H9 (cell line): ENCODE results near the gene PRKCG. TPM values are rescaled to one million over a fixed set of nuclear protein-coding genes. Genes with fewer than 3 reads are reported as not detected.

Experiments
- DNase-seq: peaks from one replicate; pipeline ENCODE4 v3.0.0-alpha.2; 2017
- H2AFZ ChIP-seq: one replicate; pipeline ENCODE4 v1.6.1; 2013; ENCODE audit warnings: mild to moderate bottlenecking, low read length, control low read depth, moderate library complexity
- H2AK5ac ChIP-seq: 2 replicates; pipeline ENCODE4 v1.6.1; 2013; ENCODE audit warnings: low read length, control low read depth, mixed read lengths; ENCODE audit not compliant: insufficient read length
- H2BK120ac ChIP-seq: one replicate; pipeline ENCODE4 v1.6.1; 2013; ENCODE audit warnings: low read depth, mild to moderate bottlenecking, low read length, control low read depth, inconsistent platforms; ENCODE audit not compliant: poor library complexity, severe bottlenecking
- H2BK12ac ChIP-seq: 2 replicates; pipeline ENCODE4 v1.6.1; 2013; ENCODE audit warnings: low read length, control low read depth, mixed read lengths, low read depth; ENCODE audit not compliant: insufficient read length
- H2BK15ac ChIP-seq: 2 replicates; pipeline ENCODE4 v1.6.1; 2013; ENCODE audit warnings: low read depth, low read length, control low read depth
- H2BK20ac ChIP-seq: one replicate; pipeline ENCODE4 v1.6.1; 2013; ENCODE audit warnings: low read depth, mild to moderate bottlenecking, low read length, control low read depth, inconsistent platforms; ENCODE audit not compliant: poor library complexity, severe bottlenecking
- H2BK5ac ChIP-seq: 2 replicates; pipeline ENCODE4 v1.6.1; 2013; ENCODE audit warnings: low read length, control low read depth, mixed read lengths; ENCODE audit not compliant: insufficient read length
- H3K14ac ChIP-seq: 2 replicates; pipeline ENCODE4 v1.6.1; 2013; ENCODE audit warnings: low read length, control low read depth; ENCODE audit not compliant: insufficient read depth
- H3K18ac ChIP-seq: 2 replicates; pipeline ENCODE4 v1.6.1; 2013; ENCODE audit warnings: low read depth, mild to moderate bottlenecking, mixed read lengths, low read length, control low read depth; ENCODE audit not compliant: insufficient read length
- H3K23ac ChIP-seq: 2 replicates; pipeline ENCODE4 v1.6.1; 2013; ENCODE audit warnings: low read length, control low read depth, mixed read lengths, low read depth; ENCODE audit not compliant: insufficient read length
- H3K23me2 ChIP-seq: 2 replicates; pipeline ENCODE4 v1.6.1; 2013; ENCODE audit warnings: low read depth, mild to moderate bottlenecking, mixed read lengths, low read length, control low read depth; ENCODE audit not compliant: insufficient read length, poor library complexity, severe bottlenecking
- H3K27ac ChIP-seq: 2 replicates; pipeline ENCODE4 v1.5.1; 2013; ENCODE audit warnings: low read length, control low read depth, mixed read lengths, low read depth; ENCODE audit not compliant: insufficient read length
- H3K27me3 ChIP-seq: 2 replicates; pipeline ENCODE4 v1.6.1; 2013; ENCODE audit warnings: low read length, control low read depth, inconsistent platforms; ENCODE audit not compliant: insufficient read depth
- H3K4ac ChIP-seq: 2 replicates; pipeline ENCODE4 v1.6.1; 2013; ENCODE audit warnings: low read depth, mild to moderate bottlenecking, control low read depth, inconsistent platforms, low read length, moderate library complexity
- H3K4me1 ChIP-seq: 2 replicates; pipeline ENCODE4 v1.6.1; 2013; ENCODE audit warnings: low read length, control low read depth, inconsistent platforms; ENCODE audit not compliant: insufficient read depth
- H3K4me2 ChIP-seq: 2 replicates; pipeline ENCODE4 v1.6.1; 2013; ENCODE audit warnings: low read length, control low read depth, mixed read lengths; ENCODE audit not compliant: insufficient read length, insufficient read depth
- H3K56ac ChIP-seq: 2 replicates; pipeline ENCODE4 v1.6.1; 2013; ENCODE audit warnings: low read depth, mild to moderate bottlenecking, mixed read lengths, low read length, control low read depth; ENCODE audit not compliant: insufficient read length
- H3K79me1 ChIP-seq: 2 replicates; pipeline ENCODE4 v1.6.1; 2013; ENCODE audit warnings: low read depth, mild to moderate bottlenecking, moderate library complexity, low read length, control low read depth, inconsistent platforms; ENCODE audit not compliant: insufficient read depth, poor library complexity, severe bottlenecking
- H3K79me2 ChIP-seq: 2 replicates; pipeline ENCODE4 v1.6.1; 2013; ENCODE audit warnings: low read length, control low read depth, inconsistent platforms; ENCODE audit not compliant: insufficient read depth
- H3K9ac ChIP-seq: 2 replicates; pipeline ENCODE4 v1.6.1; 2013; ENCODE audit warnings: low read length, control low read depth, mixed read lengths; ENCODE audit not compliant: insufficient read length; ENCODE audit errors: extremely low read depth
- H3K9me3 ChIP-seq: one replicate; pipeline ENCODE4 v1.6.1; 2013; ENCODE audit warnings: low read depth, low read length, inconsistent platforms; ENCODE audit not compliant: control insufficient read depth
- H3T11ph ChIP-seq: one replicate; pipeline ENCODE4 v1.6.1; 2013; ENCODE audit warnings: mild to moderate bottlenecking, low read length, control low read depth, inconsistent platforms
- H4K20me1 ChIP-seq: one replicate; pipeline ENCODE4 v1.6.1; 2013; ENCODE audit not compliant: control insufficient read depth, insufficient read length, insufficient read depth
- H4K5ac ChIP-seq: 2 replicates; pipeline ENCODE4 v1.6.1; 2013; ENCODE audit warnings: low read depth, mild to moderate bottlenecking, mixed read lengths, low read length, control low read depth; ENCODE audit not compliant: insufficient read length
- H4K8ac ChIP-seq: replicated peaks from 2 replicates; pipeline ENCODE4 v1.6.1; 2013; ENCODE audit warnings: low read length, control low read depth, mixed read lengths, low read depth; ENCODE audit not compliant: insufficient read length
- H4K91ac ChIP-seq: 2 replicates; pipeline ENCODE4 v1.6.1; 2013; ENCODE audit warnings: low read depth, mild to moderate bottlenecking, moderate library complexity, mixed read lengths, low read length, control low read depth; ENCODE audit not compliant: insufficient read length
- H3K27ac Mint-ChIP-seq, 3 experiments: 2 replicates in 2 of 3; 3 replicates in 1 of 3; pipeline ENCODE4 v1.8.0; 2020 to 2021; ENCODE audit warnings: mixed read lengths in 3 of 3, mild to moderate bottlenecking in 1 of 3, moderate library complexity in 1 of 3
- H3K27me3 Mint-ChIP-seq: 2 replicates; pipeline ENCODE4 v1.8.0; 2021; ENCODE audit warnings: low read depth, mild to moderate bottlenecking, moderate library complexity, mixed read lengths
- H3K36me3 Mint-ChIP-seq, 3 experiments: 2 replicates in 2 of 3; 3 replicates in 1 of 3; pipeline ENCODE4 v1.8.0; 2020 to 2021; ENCODE audit warnings: low read depth in 3 of 3, mixed read lengths in 3 of 3; ENCODE audit not compliant: insufficient read depth in 1 of 3
- H3K4me1 Mint-ChIP-seq, 2 experiments: 2 replicates each; pipeline ENCODE4 v1.8.0; 2020; ENCODE audit warnings: mixed read lengths in 2 of 2
- H3K4me3 Mint-ChIP-seq, 2 experiments: 2 replicates in 1 of 2; 3 replicates in 1 of 2; pipeline ENCODE4 v1.8.0; 2020 to 2021; ENCODE audit warnings: mild to moderate bottlenecking in 2 of 2, mixed read lengths in 2 of 2, moderate library complexity in 1 of 2
- H3K9me3 Mint-ChIP-seq, 2 experiments: 2 replicates in 1 of 2; 3 replicates in 1 of 2; pipeline ENCODE4 v1.8.0; 2020; ENCODE audit warnings: mild to moderate bottlenecking in 2 of 2, mixed read lengths in 2 of 2, moderate library complexity in 1 of 2
- CTCF ChIP-seq: fragments of 200-600 bp; sonication (generic); conservative IDR thresholded peaks from 3 replicates; pipeline ENCODE4 v1.8.0; 2021; ENCODE audit warnings: antibody characterized with exemption, mild to moderate bottlenecking
- WGBS: extraction: QIAGEN DNeasy Blood & Tissue Kit; methylation state at CpG from one replicate; pipeline ENCODE4 v1.1.7; 2013; ENCODE audit warnings: missing lambda C conversion rate, low lambda C conversion rate, mixed read lengths; ENCODE audit not compliant: insufficient read length; ENCODE audit errors: extremely low coverage; 5-methylcytosine and 5-hydroxymethylcytosine counted together
- total RNA-seq: library from RNA; stranded (reverse); gene quantifications from 2 replicates; pipeline ENCODE4 v1.2.1, GENCODE V29; 2021

Gene PRKCG
- total RNA-seq, 1 experiment from 2014 or later, result 8.8 TPM

GRCh38 chr19:53865918-53866864 is 15.8 kb upstream of the PRKCG start:
- Histone ChIP-seq H2BK15ac (no peak overlapping the region), H3K79me1 (no peaks in the 10 kb centered on the region), H2AK5ac (peak overlapping the region; percentile 18), H3K79me2 (peaks cover 2% of the 10 kb centered on the region; the same call in 1 of the 2 replicates), H3K18ac (peak overlapping the region; percentile 99), H3K23me2 (peaks cover 15% of the 10 kb centered on the region), H4K5ac (no peak overlapping the region), H3K27me3 (no peaks in the 10 kb centered on the region), H2BK120ac (peak overlapping the region; percentile 99), H3T11ph (no peak overlapping the region), H3K4me1 (peaks cover 2% of the 10 kb centered on the region; the same call in 1 of the 2 replicates), H2BK12ac (no peak overlapping the region), H4K91ac (peak overlapping the region; percentile 91), H3K23ac (no peak overlapping the region), H3K4ac (peak overlapping the region; percentile 93; the same call in 1 of the 2 replicates), H3K9me3 (no peaks in the 10 kb centered on the region), H3K27ac (peak overlapping the region; percentile 96), H4K20me1 (no peaks in the 10 kb centered on the region), H3K56ac (no peak overlapping the region), H2BK20ac (no peak overlapping the region), H2BK5ac (peak overlapping the region; percentile 77), H3K4me2 (peak overlapping the region; percentile 63), H3K14ac (peak overlapping the region; percentile 99), H2AFZ (no peak overlapping the region), H4K8ac (no peak overlapping the region), H3K9ac (peak overlapping the region; percentile 86)
- WGBS, result no CpG with 5 or more reads among the region's 50 CpGs
- Mint-ChIP-seq H3K27ac (peak overlapping the region; percentile 99 to 100 (median 100)), H3K9me3 (no peaks in the 10 kb centered on the region), H3K4me1 (peaks cover 21 to 29% of the 10 kb centered on the region in 2 experiments), H3K36me3 (peaks cover 7 to 9% (median 8%) of the 10 kb centered on the region in 3 experiments; a peak in 6 of 7 replicates), H3K4me3 (peak overlapping the region; percentile 88 to 92), H3K27me3 (peaks cover 12% of the 10 kb centered on the region)
- TF ChIP-seq CTCF, result no peak
- DNase-seq, result peak; percentile 78
